Bronchial epithelial cell (primary cell): ENCODE data around the gene B3GNT3. TPM values are rescaled to one million over a fixed set of nuclear protein-coding genes. Genes with fewer than 3 reads are reported as not detected.

Source experiments
- DNase-seq: peaks from one replicate; pipeline ENCODE4 v3.0.0-alpha.2; 2010; ENCODE audit warnings: low read depth
- FAIRE-seq: peaks from 2 replicates; lab custom pipeline; 2011; peaks lifted over from hg19 to GRCh38; lab: Jason Lieb, UNC
- H3K27me3 ChIP-seq: 2 replicates; pipeline ENCODE4 v1.5.1; 2011; ENCODE audit warnings: low read length; ENCODE audit not compliant: control insufficient read depth, insufficient read depth
- H3K36me3 ChIP-seq: 2 replicates; pipeline ENCODE4 v1.5.1; 2011; ENCODE audit warnings: low read length; ENCODE audit not compliant: control insufficient read depth, insufficient read depth
- H3K4me3 ChIP-seq: 2 replicates; pipeline ENCODE4 v1.5.1; 2011; ENCODE audit warnings: mild to moderate bottlenecking, low read depth, low read length, control low read depth
- CTCF ChIP-seq: IDR thresholded peaks from 2 replicates; pipeline ENCODE4 v1.5.1; 2011; ENCODE audit warnings: mild to moderate bottlenecking, moderate library complexity, low read length, control low read depth, inconsistent platforms; ENCODE audit not compliant: insufficient read depth, severe bottlenecking
- total RNA-seq: library from RNA; depleted of rRNA; stranded (reverse); fragments of >200 nt; gene quantifications from 2 replicates; pipeline ENCODE4 v1.2.1, GENCODE V29; 2014

The B3GNT3 gene
- total RNA-seq, 1 donor from 2014 or later: 11.6 TPM

GRCh38 chr19:17847538-17848366, 52.8 kb downstream of the B3GNT3 start, which contains the start of gene JAK3:
JAK3 (minus strand) TSS chr19:17847982; CDS start chr19:17844417, 3,565 bp downstream.
- DNase-seq (peak; percentile 33), FAIRE-seq (no peak)
- no peaks in the 10 kb centered on the region for H3K27me3 ChIP-seq
- peak within 1 kb of the TSS; percentile 29 for H3K4me3 ChIP-seq
- TF ChIP-seq CTCF: no peak
- no peaks in the 10 kb centered on the region for H3K36me3 ChIP-seq

- Histone ChIP-seq H3K36me3 (no peaks in the 10 kb centered on the region), H3K27me3 (no peaks in the 10 kb centered on the region), H3K4me3 (no peak overlapping the region)
- FAIRE-seq: no peak
- DNase-seq: no peak
- no peak for TF ChIP-seq CTCF
Observed at GRCh38 chr19:17848595-17849292, 53.8 kb downstream of the B3GNT3 start.

GRCh38 chr19:17854061-17854460, 59.1 kb downstream of the B3GNT3 start:
- no peaks in the 10 kb centered on the region for H3K36me3 ChIP-seq
- no peak for DNase-seq
- TF ChIP-seq CTCF: no peak
- no peak for FAIRE-seq
- H3K27me3 ChIP-seq: no peaks in the 10 kb centered on the region
- H3K4me3 ChIP-seq: no peak overlapping the region

- DNase-seq (peak; percentile 37), FAIRE-seq (no peak)
- Histone ChIP-seq H3K27me3 (no peaks in the 10 kb centered on the region), H3K4me3 (no peak overlapping the region), H3K36me3 (no peaks in the 10 kb centered on the region)
- peak; percentile 100 for TF ChIP-seq CTCF
Observed at GRCh38 chr19:17855280-17856152, 60.6 kb downstream of the B3GNT3 start.

- H3K36me3 ChIP-seq: peaks cover 26% of the 10 kb centered on the region
- peak; percentile 93 for TF ChIP-seq CTCF
- FAIRE-seq: no peak
- peak within 1 kb of the TSS; percentile 100 for H3K4me3 ChIP-seq
- H3K27me3 ChIP-seq: no peaks in the 10 kb centered on the region
- peak; percentile 99 for DNase-seq
Observed at GRCh38 chr19:17859533-17860330, 64.8 kb downstream of the B3GNT3 start, which contains the start of gene RPL18A. RPL18A (plus strand) TSS chr19:17859910; CDS start chr19:17859957, 47 bp downstream.
